NCI-H146 treated with DMSO at 0.1 percent for 48 hours (cell line): ENCODE data around the gene PIKFYVE.
A peak's percentile ranks its signal among the peaks of the same experiment; 100 is the strongest.
"Not testable (repeated sequence)": the region's sequence is repeated elsewhere in the genome, so short reads cannot be mapped to it uniquely, and the experiment has no call there.

Experiments used
- DNase-seq: peaks from one replicate; lab custom pipeline; 2025; ENCODE audit not compliant: unreplicated experiment; lab: John Stamatoyannopoulos, UW

The PIKFYVE gene

DNA sequence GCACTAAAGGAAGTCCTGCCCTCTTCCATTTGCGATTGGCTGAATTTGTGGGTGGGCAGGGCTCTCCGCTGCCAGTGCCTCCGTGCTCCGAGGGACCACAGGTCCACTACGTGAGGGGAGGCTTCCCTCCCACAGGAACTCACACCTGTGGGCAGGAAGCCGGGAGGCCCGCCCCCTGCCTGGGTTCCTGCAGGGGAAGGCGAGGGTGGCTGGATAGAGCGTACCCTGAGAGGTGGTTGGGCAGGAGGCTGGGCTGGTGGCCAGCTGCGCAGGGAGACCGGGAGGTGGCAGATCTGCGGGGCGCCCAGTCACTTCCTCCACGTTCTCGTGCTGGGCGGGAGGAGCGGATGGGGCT lies 93.6 kb downstream of the PIKFYVE start:
- DNase-seq: no peak

DNA sequence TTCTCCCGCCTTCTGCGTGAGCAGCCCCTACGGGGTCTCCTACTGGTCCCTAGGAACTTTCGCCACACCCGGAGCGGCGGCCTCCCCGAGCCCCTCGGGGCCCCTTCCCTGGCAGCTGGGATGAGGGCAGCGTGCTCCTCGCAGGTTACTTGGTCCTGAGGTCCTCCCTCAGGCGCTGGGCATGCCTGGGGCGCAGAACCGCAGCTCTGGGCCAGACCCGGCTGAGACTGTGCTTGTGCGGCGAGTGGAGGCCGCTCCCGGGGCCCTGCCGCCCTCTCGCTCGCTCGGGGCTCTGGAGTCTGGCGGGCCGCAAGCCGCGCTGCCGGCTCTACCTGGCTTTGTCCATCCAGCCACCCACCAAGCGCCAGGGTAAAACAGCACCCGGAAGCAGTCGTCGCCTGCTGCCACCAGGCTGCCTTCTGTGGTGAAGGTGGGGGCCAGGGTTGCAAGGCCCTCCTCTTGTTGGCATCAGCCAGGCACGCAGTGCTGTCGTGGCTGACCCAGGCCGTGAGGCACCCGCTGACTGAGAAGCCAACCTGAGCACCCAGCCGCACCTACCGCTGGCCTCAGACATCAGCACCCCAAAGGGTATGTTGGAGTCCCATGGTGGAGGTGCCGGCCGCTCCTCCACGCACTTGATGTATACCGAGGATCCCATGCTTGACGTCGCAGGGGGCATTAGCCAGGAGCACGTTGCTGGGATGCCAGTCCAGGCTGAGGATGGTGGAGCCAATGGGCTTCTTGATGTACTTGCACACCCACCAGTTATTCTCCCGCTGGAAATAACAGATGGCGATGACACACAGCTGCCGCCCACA lies 94.4 kb downstream of the PIKFYVE start:
- DNase-seq: no peak

DNA sequence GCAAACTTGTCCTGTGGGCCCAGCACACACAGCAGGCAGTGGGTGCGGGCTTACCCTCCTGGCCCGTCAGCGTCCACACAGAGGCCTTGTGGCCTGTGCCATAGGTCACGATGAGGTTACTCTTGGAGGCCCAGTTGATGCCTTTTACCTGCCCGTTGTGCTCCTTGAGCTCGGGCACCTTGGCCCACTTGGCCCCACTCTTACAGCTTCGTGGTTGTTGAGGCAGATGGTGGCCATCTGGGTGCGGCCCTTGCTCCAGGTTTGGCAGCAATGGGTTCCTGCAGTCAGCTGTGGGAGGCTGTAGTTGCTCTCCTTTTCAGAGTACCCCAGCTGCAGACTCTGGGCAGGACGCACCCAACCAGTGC lies 95.0 kb downstream of the PIKFYVE start:
- no peak for DNase-seq

DNA sequence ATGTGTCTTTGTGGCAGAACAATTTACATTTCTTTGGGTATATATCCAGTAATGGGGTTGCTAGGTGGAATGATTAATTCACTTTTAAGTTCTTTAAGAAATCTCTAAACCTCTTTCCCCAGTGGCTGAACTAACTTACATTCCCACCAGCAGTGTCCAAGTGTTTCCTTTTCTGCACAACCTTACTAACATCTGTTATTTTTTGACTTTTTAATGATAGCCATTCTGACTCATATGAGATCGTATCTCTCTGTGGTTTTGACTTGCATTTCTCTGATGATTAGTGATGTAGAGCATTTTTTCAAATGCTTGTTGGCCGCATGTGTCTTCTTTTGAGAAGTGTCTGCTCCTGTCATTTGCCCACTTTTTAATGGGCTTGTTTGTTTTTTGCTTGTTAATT lies 97.4 kb downstream of the PIKFYVE start:
- DNase-seq: no peak

- DNase-seq: no peak
Observed at GRCh38 chr2:208366215-208367127, 100.4 kb downstream of the PIKFYVE start.

DNA sequence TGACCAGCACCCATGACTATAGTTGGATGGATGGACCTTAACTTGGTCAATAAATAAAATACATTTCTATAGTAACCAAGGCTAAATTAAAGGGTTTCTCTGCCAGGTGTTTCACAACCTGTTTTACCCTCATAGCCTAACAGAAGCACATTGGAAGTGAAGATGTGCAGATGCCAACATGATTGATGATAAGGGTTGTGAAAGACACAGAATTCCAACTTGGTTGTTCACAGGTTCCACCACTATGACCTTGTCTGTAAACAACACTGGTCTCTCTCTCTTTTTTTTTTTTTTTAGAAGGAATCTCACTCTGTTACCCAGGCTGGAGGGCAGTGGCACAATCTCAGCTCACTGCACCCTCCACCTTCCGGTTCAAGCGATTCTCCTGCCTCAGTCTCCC lies 103.0 kb downstream of the PIKFYVE start:
- no peak for DNase-seq

GRCh38 chr2:208370881-208371633 lies 105.0 kb downstream of the PIKFYVE start:
- no peak for DNase-seq

DNA sequence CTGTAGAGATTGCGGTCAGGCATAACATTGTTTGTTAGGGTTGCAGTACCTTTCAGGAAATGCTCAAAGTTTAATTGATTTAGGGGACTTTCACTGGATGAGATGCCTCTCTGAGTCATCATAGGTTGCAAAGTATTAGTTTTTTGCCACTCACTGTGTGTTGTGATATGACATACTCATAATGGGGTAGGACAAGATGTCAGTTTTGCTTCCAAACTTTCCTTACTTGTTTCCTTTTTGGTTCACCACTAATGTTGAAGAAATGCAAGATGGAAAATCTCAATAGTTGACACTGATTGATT lies 105.5 kb downstream of the PIKFYVE start:
- DNase-seq: no peak

- DNase-seq: peak; percentile 10
Observed at GRCh38 chr2:208373460-208374089, 107.5 kb downstream of the PIKFYVE start.

DNA sequence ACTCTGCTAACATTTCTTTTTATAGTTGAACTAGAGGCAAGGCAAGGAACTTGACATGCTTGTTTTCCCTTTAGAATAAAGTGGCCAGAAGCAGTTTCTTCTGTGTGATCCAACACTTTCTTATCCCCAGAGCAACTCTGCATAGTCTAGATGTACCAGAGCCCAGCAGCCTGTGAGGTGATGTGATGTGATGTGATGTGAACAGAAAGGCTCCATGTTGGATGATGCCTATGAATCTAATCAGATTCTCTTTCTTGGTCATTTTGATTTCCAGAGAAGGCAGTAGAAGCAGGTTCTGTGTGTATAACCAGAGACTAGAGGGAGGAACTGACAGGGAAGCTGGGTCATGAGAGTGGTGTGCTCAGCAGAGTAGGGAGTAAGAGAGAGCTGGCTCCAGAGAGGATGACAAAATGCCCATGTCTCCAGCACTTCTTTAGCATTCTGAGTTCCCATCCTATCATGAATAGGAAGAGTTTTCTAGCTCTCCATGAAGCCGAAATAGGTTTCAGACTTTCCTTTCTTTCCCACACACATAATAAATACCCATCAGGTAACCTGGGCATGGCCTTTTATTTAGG lies 109.5 kb downstream of the PIKFYVE start:
- DNase-seq: no peak

GRCh38 chr2:208377344-208377860 lies 111.3 kb downstream of the PIKFYVE start:
- DNase-seq: not testable (repeated sequence)

DNA sequence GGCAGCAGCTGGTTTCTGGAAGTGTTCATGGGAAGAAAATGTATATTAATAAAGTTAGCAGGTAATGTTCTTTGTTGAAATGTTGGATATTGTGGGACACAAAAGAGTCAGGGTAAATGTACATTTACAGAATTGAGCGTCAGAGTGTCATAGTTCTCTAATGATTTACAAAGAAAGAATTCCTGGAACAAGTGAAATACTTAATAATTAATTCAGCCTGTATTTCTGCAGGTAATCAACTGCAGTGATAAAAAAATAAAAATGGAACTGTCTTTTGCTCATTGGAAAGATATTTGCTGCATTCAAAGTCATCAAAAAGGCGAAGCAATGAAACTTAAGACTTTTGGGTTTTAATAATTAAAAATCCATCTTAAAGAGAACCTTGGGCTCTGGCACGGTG lies 113.1 kb downstream of the PIKFYVE start:
- no peak for DNase-seq

DNA sequence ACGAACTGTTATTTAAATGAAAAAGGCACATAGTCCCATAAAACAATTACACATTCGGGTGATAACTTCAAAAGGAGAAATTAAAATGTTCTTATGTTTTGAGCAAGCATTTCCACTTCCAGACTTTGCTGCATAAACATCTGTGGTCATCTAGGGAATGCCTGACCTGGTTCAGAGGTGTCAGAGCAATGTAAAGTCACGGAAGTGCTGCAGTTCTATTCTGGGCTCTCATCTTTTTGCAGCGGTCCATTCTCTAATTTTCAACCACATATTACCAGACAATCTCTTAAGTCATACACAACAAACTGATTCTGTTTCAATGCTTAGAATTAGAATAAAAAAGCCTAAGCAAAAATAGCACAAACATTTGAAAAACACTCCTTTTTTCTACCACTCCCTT lies 118.6 kb downstream of the PIKFYVE start:
- no peak for DNase-seq

DNA sequence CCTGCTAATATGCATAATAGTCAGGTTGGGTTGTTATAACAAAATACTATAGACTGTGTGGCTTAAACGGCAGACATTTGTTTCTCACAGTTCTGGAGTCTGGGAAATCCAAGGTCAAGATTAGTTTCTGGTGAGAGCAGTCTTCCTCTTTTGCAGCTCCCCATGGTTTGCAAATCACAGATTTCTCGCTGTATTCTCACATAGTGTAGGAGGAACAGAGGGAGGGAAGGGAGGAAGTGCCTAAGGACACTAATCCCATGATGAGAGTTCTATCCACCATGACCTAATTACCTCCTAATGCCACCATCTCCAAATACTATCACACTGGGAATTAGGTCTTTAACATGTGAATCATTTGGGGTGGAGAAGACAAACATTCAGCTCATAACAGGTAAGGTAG lies 120.5 kb downstream of the PIKFYVE start:
- DNase-seq: no peak

- DNase-seq: no peak
Observed at GRCh38 chr2:208389940-208390339, 123.9 kb downstream of the PIKFYVE start.

- no peak for DNase-seq
Observed at GRCh38 chr2:208392300-208392699, 126.2 kb downstream of the PIKFYVE start.

- not testable (repeated sequence) for DNase-seq
Observed at GRCh38 chr2:208396796-208397195, 130.7 kb downstream of the PIKFYVE start.

DNA sequence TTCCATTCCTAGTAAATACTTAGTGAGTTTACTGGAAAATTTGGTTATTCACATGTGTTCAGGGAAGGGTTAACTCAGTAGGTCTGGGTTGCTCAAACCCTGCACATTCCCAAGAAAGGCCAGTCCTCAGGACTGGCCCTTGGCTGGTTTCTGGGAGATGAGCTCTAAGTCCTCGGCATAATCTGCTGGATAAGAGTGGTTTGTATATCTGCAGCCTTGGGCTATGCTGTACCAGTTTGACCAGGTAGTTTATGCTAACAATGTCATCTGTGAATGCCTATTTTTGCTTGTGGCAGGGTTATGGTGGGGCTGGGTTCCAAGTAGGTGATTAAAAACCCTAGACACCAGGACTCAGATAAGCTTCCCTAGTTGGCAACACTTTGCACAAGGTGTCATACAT lies 133.1 kb downstream of the PIKFYVE start:
- no peak for DNase-seq

- peak; percentile 17 for DNase-seq
Observed at GRCh38 chr2:208406474-208407451, 140.7 kb downstream of the PIKFYVE start, which contains the start of gene PTH2R. Gene PTH2R, plus strand, starts transcription at chr2:208406792. Its CDS starts 252 bp downstream, at chr2:208407044.
